Activated T-cell treated with anti-CD3 and anti-CD28 coated beads, Interleukin-2, amount 50 U/mL, for 24 hours (primary cell): ENCODE measurements around the gene CNOT3.

Experiments
- DNase-seq: peaks from one replicate; pipeline ENCODE4 v3.0.0-alpha.2; 2020
- H3K27ac Mint-ChIP-seq: 2 replicates; pipeline ENCODE4 v1.8.0; 2020; ENCODE audit warnings: mild to moderate bottlenecking, mixed read lengths
- H3K27me3 Mint-ChIP-seq: 2 replicates; pipeline ENCODE4 v1.8.0; 2020; ENCODE audit warnings: mixed read lengths
- H3K36me3 Mint-ChIP-seq: 2 replicates; pipeline ENCODE4 v1.8.0; 2020; ENCODE audit warnings: low read depth, mixed read lengths
- H3K4me1 Mint-ChIP-seq: 2 replicates; pipeline ENCODE4 v1.8.0; 2020; ENCODE audit warnings: low read depth, mixed read lengths
- H3K4me3 Mint-ChIP-seq: 2 replicates; pipeline ENCODE4 v1.8.0; 2020; ENCODE audit warnings: mild to moderate bottlenecking, moderate library complexity, mixed read lengths
- H3K9me3 Mint-ChIP-seq: 2 replicates; pipeline ENCODE4 v1.8.0; 2020; ENCODE audit warnings: mixed read lengths

CNOT3 gene

DNA sequence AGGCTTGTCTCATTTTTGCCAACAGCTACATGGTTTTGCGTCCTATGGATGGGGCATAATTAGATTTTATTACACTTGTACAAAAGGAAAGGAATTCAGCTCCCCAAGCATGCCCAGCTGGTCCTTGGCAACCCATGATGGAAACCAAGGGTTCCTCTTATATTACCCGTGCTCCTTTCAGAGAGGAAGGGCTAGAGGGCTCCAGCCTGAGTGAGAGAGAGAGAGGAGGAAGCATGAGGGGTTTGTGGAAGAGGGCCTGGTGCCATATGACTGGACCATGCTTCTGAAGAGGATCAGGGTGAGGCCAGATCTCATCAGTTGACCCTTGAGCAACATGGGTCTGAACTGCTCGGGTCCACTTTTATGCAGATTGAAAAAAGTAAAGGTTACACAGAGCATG is 59.6 kb downstream of the CNOT3 start:
- DNase-seq: no peak
- H3K9me3 Mint-ChIP-seq: no peaks in the 10 kb centered on the region
- peaks cover 17% of the 10 kb centered on the region for H3K4me1 Mint-ChIP-seq
- H3K27me3 Mint-ChIP-seq: no peaks in the 10 kb centered on the region
- peaks cover 64% of the 10 kb centered on the region for H3K36me3 Mint-ChIP-seq
- H3K4me3 Mint-ChIP-seq: no peak overlapping the region
- peak overlapping the region; percentile 40 for H3K27ac Mint-ChIP-seq

DNA sequence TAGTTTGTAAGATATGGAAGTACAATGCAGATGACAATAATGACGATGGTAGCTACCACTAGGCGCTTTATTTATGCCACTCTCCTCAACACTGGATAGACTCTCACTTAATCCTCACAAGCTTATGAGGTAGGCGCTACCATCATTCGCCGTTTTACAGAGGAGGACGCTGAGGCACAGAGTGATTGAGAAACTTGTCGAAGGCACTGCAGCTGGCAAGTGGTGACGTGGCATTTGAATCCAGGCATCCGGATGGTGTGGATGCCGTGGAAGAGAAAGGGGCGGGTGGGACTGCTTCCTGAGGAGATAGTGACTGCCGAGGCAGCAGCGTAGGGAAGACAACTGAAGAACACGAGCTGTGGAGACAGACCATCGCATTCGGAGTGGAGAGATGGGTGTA is 61.8 kb downstream of the CNOT3 start:
- peak overlapping the region; percentile 90 for H3K27ac Mint-ChIP-seq
- H3K36me3 Mint-ChIP-seq: peaks cover 65% of the 10 kb centered on the region
- H3K4me3 Mint-ChIP-seq: peak overlapping the region; percentile 90
- H3K4me1 Mint-ChIP-seq: peaks cover 28% of the 10 kb centered on the region
- DNase-seq: no peak
- no peaks in the 10 kb centered on the region for H3K9me3 Mint-ChIP-seq
- H3K27me3 Mint-ChIP-seq: no peaks in the 10 kb centered on the region

DNA sequence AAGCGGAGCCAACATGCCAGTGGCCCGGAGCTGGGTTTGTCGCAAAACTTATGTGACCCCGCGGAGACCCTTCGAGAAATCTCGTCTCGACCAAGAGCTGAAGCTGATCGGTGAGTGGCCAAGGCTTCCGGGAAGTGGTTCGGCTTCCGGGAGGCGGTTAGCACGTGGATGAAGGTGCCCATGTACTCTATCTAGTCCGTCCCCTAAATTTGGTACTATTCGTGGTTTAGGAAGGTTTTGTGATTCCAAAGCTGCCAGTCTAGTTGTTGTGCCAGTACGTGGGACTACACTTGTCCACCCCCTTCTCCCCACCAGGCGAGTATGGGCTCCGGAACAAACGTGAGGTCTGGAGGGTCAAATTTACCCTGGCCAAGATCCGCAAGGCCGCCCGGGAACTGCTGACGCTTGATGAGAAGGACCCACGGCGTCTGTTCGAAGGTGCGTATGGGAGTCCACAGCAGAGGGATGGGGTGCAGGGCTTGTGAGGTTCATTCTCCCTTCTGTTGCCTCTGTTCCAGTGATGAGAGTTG is 63.7 kb downstream of the CNOT3 start:
- Mint-ChIP-seq H3K9me3 (no peaks in the 10 kb centered on the region), H3K27me3 (no peaks in the 10 kb centered on the region), H3K4me1 (peaks cover 46% of the 10 kb centered on the region), H3K27ac (peak overlapping the region; percentile 99), H3K36me3 (peaks cover 70% of the 10 kb centered on the region), H3K4me3 (peak overlapping the region; percentile 90)
- DNase-seq: no peak

DNA sequence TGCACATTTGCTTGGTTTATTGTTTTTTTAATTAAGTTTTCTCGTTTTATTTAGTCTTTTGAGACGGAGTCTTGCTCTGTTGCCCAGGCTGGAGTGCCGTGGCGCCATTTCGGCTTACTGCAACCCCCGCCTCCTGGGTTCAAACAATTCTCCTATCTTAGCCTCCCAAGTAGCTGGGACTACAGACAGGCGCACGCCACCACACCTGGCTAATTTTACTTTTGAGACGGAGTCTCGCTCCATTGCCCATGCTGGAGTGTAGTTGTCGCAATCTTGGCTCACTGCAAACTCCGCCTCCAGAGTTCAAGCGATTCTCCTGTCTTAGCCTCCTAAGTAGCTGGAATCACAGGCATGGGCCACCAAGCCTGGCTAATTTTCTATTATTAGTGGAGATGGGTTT is 64.4 kb downstream of the CNOT3 start:
- Mint-ChIP-seq H3K4me3 (peak overlapping the region; percentile 90), H3K36me3 (peaks cover 74% of the 10 kb centered on the region), H3K4me1 (peaks cover 54% of the 10 kb centered on the region), H3K9me3 (no peaks in the 10 kb centered on the region), H3K27ac (peak overlapping the region; percentile 99), H3K27me3 (no peaks in the 10 kb centered on the region)
- peak; percentile 31 for DNase-seq

DNA sequence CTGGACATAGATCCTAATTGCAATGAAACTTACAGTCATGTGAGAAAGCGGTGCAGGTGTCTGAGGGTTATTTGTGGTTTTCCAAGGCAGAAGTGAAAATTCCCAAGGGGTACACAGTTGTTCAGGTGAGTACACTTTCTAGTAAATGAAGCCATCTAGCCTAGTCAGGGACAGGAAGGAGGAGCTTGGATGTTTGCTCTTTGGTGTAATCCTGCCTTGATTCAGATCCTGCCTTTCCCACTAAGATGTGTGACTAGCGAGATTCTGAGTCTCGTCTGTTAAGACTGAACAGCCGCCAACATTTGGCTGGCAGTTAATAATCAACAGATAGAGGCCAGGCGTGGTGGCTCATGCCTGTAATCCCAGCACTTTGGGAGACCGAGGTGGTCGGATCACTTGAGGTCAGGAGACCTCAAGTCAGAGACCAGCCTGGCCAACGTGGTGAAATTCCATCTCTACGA is 65.6 kb downstream of the CNOT3 start:
- no peak for DNase-seq
- H3K36me3 Mint-ChIP-seq: peaks cover 82% of the 10 kb centered on the region
- peaks cover 66% of the 10 kb centered on the region for H3K4me1 Mint-ChIP-seq
- H3K4me3 Mint-ChIP-seq: peak overlapping the region; percentile 90
- no peaks in the 10 kb centered on the region for H3K27me3 Mint-ChIP-seq
- H3K9me3 Mint-ChIP-seq: no peaks in the 10 kb centered on the region
- H3K27ac Mint-ChIP-seq: peak overlapping the region; percentile 99

DNA sequence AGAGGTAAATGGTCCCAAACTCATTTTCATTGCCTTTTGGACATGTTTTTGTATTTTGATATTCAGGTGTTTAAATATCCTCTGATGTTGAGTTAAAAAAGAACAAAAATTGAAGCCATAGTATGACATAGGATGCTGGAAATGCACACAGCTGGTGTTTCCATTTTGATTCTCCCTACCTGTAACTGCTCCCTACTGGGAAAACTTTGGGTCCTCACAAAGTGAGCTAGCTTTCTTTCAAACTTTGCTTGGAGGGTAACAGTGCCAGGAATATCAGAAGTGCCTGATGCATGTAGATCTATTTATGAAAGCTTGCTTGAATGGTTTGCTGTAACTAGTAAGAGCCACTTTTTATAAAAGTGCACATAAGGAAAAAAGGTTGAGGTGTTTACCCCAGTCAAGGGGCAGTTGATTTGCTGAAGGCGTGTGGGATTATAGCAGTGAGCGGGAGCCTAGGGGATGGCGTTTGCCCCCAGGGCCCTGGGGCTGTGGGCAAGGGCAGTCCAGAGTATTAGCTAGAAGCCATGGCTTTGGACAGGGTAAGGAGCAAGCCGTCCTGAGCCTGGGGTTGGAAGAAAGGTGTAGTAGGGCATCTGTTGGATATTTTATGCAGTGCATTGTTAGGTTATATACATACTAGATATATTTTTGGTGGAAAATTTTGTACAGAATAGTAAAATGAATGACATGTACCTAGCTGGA is 67.4 kb downstream of the CNOT3 start:
- Mint-ChIP-seq H3K9me3 (no peaks in the 10 kb centered on the region), H3K27me3 (no peaks in the 10 kb centered on the region), H3K36me3 (peaks cover 89% of the 10 kb centered on the region), H3K27ac (peak overlapping the region; percentile 99), H3K4me1 (peaks cover 78% of the 10 kb centered on the region), H3K4me3 (peak overlapping the region; percentile 90)
- no peak for DNase-seq
